Epithelial cell of alveolus of lung (primary cell): ENCODE data around the gene HOXB8. TPM values are rescaled to one million over a fixed set of nuclear protein-coding genes. Genes with fewer than 3 reads are reported as not detected.

Experiments used
- total RNA-seq: library from RNA; depleted of rRNA; stranded (reverse); fragments of >200 nt; gene quantifications from 2 replicates; pipeline ENCODE4 v1.2.1, GENCODE V29; 2015

The HOXB8 gene
- total RNA-seq = 0.39 and 1.4 TPM in 2 replicates

DNA sequence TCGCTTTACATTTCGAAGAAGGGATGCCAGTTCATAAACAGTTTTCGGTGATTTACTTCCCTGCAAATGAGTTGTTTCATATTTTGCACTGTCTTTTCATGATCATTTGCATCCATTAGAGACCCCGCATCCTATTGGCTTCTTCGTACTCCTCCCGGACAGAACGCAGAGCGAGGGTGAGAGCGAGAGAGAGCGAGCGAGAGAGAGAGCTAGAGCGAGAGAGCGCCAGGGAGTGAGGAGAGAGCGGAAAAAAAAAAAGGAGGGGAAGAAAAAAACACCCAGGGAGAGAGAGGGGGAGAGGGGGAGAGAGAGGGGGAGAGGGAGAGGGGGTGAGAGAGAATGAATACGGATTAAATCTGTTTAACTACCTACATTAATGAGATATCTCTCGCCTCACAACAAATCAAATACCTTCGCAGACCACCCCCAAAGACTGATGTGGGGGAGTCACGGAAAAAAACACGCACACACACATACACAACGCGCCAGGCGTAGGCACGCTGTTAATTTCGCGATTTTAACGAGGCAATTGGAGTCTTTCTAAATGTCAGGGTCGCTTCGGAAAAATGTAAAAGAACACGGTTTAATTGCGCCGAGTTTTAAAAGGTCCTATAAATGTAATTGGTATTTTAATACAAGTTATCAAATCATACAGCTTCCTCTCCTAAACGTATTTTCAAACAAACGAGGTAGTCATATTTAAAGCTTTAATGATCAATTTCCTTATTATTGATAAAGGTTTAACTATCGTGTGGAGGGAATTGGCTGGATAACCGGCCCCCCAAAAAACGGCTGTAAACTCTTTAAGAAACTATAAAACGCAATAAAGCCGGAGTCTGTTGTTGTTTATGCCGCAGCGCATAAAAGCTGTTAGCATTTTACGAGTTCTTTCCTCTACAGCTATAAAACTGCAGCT, at the start of gene HOXB8:
HOXB8 (minus strand) TSS at position 246 of the 916 bp plus-strand sequence. CDS start 588 bp downstream, outside the sequence.

GRCh38 chr17:48626245-48627117, 11.4 kb upstream of the HOXB8 start, which contains the start of gene HOXB9:
HOXB9 (minus strand) TSS chr17:48626358; CDS start chr17:48626269, 89 bp downstream.

DNA sequence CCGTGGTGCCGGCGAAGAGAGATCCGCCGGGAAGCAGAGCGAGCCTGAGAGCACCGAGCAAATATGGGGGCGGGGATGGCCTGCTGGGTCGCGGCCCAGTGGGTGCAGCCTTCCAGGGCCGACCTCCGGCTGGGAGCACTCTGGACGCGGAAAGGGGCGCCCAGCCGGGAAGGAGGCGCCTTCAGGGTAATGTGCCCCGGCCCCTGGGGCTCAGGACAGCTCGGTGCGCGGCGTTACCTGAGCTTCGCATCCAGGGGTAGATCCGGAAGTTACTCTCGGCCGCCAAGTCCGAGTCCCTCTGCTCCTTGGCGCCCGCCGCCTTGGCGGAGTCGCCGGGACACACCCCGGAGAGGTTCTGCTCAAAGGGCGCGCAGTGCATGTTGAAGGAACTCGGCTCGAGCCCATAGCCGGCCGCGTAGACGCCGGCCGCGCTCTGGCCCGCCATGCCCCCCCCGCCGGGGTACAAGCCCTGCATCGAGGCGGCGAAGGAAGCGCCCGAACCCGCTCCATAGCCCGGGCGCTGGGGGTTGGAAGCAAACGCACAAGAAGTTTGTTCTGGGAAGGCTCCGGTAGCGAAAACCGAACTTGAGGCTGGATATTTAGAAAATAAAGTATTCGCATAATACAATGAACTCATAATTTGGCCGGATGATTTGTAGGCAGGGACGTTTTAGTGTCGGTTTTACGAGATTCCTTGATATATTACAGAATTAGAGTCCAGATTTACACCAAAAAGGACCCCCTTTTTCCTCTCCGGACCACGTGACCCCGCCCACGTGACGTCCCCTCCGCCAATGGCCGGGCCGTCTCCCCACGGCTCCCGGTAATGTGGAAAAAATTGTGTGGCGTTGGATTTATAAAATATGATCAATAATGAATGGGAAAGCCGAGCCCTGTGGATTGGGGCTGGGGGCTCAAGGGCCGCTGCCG, 4.5 kb downstream of the HOXB8 start, which contains the start of gene HOXB7:
HOXB7 (minus strand) TSS at position 736 of the 930 bp plus-strand sequence; CDS start at position 637, 99 bp downstream.

GRCh38 chr17:48604770-48605329, 10.2 kb downstream of the HOXB8 start, which contains the start of gene HOXB6:
HOXB6 (minus strand) TSS chr17:48604986; CDS start chr17:48598150, 6,836 bp downstream.

DNA sequence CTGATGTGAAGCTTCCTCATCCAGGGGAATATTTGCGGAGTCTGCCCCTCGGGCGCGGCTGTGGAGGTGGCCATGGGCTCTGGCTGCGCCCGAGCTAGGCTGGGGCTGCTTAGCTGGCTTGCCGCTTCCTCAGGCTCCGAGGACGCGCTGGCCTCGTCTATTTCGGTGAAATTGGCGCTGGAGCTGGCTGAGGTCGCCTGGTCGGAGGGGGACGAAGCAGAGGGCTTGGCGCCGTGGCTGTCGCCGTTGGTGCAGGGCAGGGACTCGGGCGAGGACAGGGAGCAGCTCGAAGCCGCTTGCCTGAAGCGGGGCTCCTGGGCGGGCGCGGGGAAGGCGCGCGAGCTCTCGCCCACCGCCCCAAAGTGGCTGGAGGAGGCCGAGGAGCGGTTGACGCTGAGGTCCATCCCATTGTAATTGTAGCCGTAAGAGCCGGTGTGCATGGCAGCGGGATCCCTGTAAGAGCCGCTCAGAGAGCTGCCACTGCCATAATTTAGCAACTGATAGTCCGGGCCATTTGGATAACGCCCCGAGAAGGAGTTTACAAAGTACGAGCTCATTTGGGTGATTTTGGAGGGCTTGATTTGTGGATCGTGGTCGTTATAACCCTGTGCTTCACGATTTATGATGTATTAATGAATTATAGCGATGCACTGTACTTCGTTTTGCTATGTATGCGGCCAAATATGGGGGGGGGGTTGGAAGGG, 21.8 kb downstream of the HOXB8 start, which contains the start of gene HOXB5:
HOXB5 (minus strand) TSS at position 654 of the 704 bp plus-strand sequence; CDS start at position 557, 97 bp downstream.

GRCh38 chr17:48589831-48590606, 25.1 kb downstream of the HOXB8 start, which contains the start of gene HOXB3:
HOXB3 (minus strand) TSS chr17:48590241; CDS start chr17:48552474, 37,767 bp downstream.

GRCh38 chr17:48577946-48578615, 37.0 kb downstream of the HOXB8 start, which contains the start of gene HOXB4:
HOXB4 (minus strand) TSS chr17:48578350; CDS start chr17:48578319, 31 bp downstream.

Other genes starting within 250 kb of the HOXB8 start
- gene SKAP1, start 185.1 kb downstream of the HOXB8 start, total RNA-seq = 0.78 TPM in 1 of 2 replicates, not detected in the other
- gene HOXB1, start 84.3 kb downstream of the HOXB8 start, total RNA-seq = not detected in 2 replicates
- gene HOXB2, start 70.2 kb downstream of the HOXB8 start, total RNA-seq = 28.7 and 38.7 TPM in 2 replicates
- gene HOXB4, start 36.9 kb downstream of the HOXB8 start, total RNA-seq = 10.3 and 12.5 TPM in 2 replicates
- 26.4 and 44.7 TPM in 2 replicates for gene HOXB3, start 25.1 kb downstream of the HOXB8 start, total RNA-seq
- gene HOXB5, start 21.5 kb downstream of the HOXB8 start, total RNA-seq = 8.4 and 18.9 TPM in 2 replicates
- 64.5 and 66.3 TPM in 2 replicates for gene HOXB6, start 10.3 kb downstream of the HOXB8 start, total RNA-seq
- gene HOXB7, start 4.3 kb downstream of the HOXB8 start, total RNA-seq = 13.2 and 14.9 TPM in 2 replicates
- gene HOXB9, start 11.1 kb upstream of the HOXB8 start, total RNA-seq = not detected in 2 replicates
- gene PRAC1, start 107.2 kb upstream of the HOXB8 start, total RNA-seq = not detected in 2 replicates
- gene PRAC2, start 107.9 kb upstream of the HOXB8 start, total RNA-seq = not detected in 2 replicates
- gene HOXB13, start 113.5 kb upstream of the HOXB8 start, total RNA-seq = not detected in 2 replicates
- gene TTLL6, start 201.9 kb upstream of the HOXB8 start, total RNA-seq = 2.5 TPM in 1 of 2 replicates, not detected in the other
- 44.1 and 48.6 TPM in 2 replicates for gene CALCOCO2, start 215.7 kb upstream of the HOXB8 start, total RNA-seq